Measurements from ENCODE around the gene UTF1.
A peak's percentile ranks its signal among the peaks of the same experiment; 100 is the strongest.

UTF1 gene

GRCh38 chr10:133258818-133259601, 29.0 kb downstream of the UTF1 start:
- H3K4me3 ChIP-seq (ENCODE audit: low read depth, low read length), result no peak overlapping the region

GRCh38 chr10:133259602-133259989, 29.6 kb downstream of the UTF1 start:
- Histone ChIP-seq H3K18ac (ENCODE audit: low read length) (no peak overlapping the region), H3K4me3 (ENCODE audit: low read depth, low read length) (no peak overlapping the region), H2AFZ (ENCODE audit: insufficient read depth, low read length, poor library complexity) (no peak overlapping the region), H3K27me3 (ENCODE audit: insufficient read depth, low read length) (no peaks in the 10 kb centered on the region), H4K8ac (ENCODE audit: low read depth, low read length) (no peak overlapping the region), H3K36me3 (ENCODE audit: control insufficient read depth in 1 of 2, insufficient read depth in 2 of 2, low read length in 2 of 2) (no peaks in the 10 kb centered on the region), H4K12ac (ENCODE audit: low read depth, low read length) (no peak overlapping the region), H3K23ac (ENCODE audit: low read length) (no peak overlapping the region), H3K79me1 (ENCODE audit: low read length) (peaks cover 4% of the 10 kb centered on the region), H3K4me2 (ENCODE audit: low read length) (no peak overlapping the region), H2AK5ac (ENCODE audit: low read length) (no peak overlapping the region), H3K4me1 (ENCODE audit: control insufficient read depth in 1 of 2, insufficient read depth in 2 of 2, low read length in 2 of 2) (peaks cover 4 to 6% of the 10 kb centered on the region in 2 experiments), H2BK120ac (ENCODE audit: insufficient read depth, low read length, poor library complexity) (no peak overlapping the region), H3K9me3 (ENCODE audit: insufficient read depth, low read depth, low read length) (peaks cover 2% of the 10 kb centered on the region), H2BK12ac (ENCODE audit: low read length) (no peak overlapping the region), H3K79me2 (ENCODE audit: control insufficient read depth, insufficient read depth, low read length, poor library complexity) (peaks cover 2% of the 10 kb centered on the region), H3K27ac (ENCODE audit: low read depth, low read length) (no peak overlapping the region), H4K91ac (ENCODE audit: low read depth, low read length) (no peak overlapping the region), H2BK5ac (ENCODE audit: low read depth, low read length, poor library complexity) (no peak overlapping the region), H3K9ac (ENCODE audit: low read length) (no peak overlapping the region), H3K4ac (ENCODE audit: low read depth, low read length) (no peak overlapping the region), H3K14ac (ENCODE audit: low read length) (no peak overlapping the region)
- no peak for DNase-seq
- no CpG with 5 or more reads among the region's 12 CpGs for WGBS (ENCODE audit: extremely low coverage, insufficient coverage, insufficient read length)

More at GRCh38 chr10:133258818-133259601, 29.0 kb downstream of the UTF1 start:
- Histone ChIP-seq H3K79me1 (ENCODE audit: low read length) (peaks cover 4% of the 10 kb centered on the region), H3K4ac (ENCODE audit: low read depth, low read length) (no peak overlapping the region), H3K4me2 (ENCODE audit: low read length) (no peak overlapping the region), H2AK5ac (ENCODE audit: low read length) (no peak overlapping the region), H3K23ac (ENCODE audit: low read length) (no peak overlapping the region), H3K9ac (ENCODE audit: low read length) (no peak overlapping the region), H3K27me3 (ENCODE audit: insufficient read depth, low read length) (no peaks in the 10 kb centered on the region), H4K8ac (ENCODE audit: low read depth, low read length) (no peak overlapping the region), H3K14ac (ENCODE audit: low read length) (no peak overlapping the region), H3K9me3 (ENCODE audit: insufficient read depth, low read depth, low read length) (peaks cover 2% of the 10 kb centered on the region), H2AFZ (ENCODE audit: insufficient read depth, low read length, poor library complexity) (no peak overlapping the region), H4K91ac (ENCODE audit: low read depth, low read length) (no peak overlapping the region), H3K79me2 (ENCODE audit: control insufficient read depth, insufficient read depth, low read length, poor library complexity) (peaks cover 2% of the 10 kb centered on the region), H2BK5ac (ENCODE audit: low read depth, low read length, poor library complexity) (no peak overlapping the region), H3K27ac (ENCODE audit: low read depth, low read length) (no peak overlapping the region), H3K36me3 (ENCODE audit: control insufficient read depth in 1 of 2, insufficient read depth in 2 of 2, low read length in 2 of 2) (no peaks in the 10 kb centered on the region), H3K18ac (ENCODE audit: low read length) (no peak overlapping the region), H2BK120ac (ENCODE audit: insufficient read depth, low read length, poor library complexity) (no peak overlapping the region), H4K12ac (ENCODE audit: low read depth, low read length) (no peak overlapping the region), H2BK12ac (ENCODE audit: low read length) (no peak overlapping the region), H3K4me1 (ENCODE audit: control insufficient read depth in 1 of 2, insufficient read depth in 2 of 2, low read length in 2 of 2) (peaks cover 4 to 6% of the 10 kb centered on the region in 2 experiments)
- WGBS (ENCODE audit: extremely low coverage, insufficient coverage, insufficient read length), result no CpG with 5 or more reads among the region's 24 CpGs
- DNase-seq, result peak; percentile 55 to 62

DNA sequence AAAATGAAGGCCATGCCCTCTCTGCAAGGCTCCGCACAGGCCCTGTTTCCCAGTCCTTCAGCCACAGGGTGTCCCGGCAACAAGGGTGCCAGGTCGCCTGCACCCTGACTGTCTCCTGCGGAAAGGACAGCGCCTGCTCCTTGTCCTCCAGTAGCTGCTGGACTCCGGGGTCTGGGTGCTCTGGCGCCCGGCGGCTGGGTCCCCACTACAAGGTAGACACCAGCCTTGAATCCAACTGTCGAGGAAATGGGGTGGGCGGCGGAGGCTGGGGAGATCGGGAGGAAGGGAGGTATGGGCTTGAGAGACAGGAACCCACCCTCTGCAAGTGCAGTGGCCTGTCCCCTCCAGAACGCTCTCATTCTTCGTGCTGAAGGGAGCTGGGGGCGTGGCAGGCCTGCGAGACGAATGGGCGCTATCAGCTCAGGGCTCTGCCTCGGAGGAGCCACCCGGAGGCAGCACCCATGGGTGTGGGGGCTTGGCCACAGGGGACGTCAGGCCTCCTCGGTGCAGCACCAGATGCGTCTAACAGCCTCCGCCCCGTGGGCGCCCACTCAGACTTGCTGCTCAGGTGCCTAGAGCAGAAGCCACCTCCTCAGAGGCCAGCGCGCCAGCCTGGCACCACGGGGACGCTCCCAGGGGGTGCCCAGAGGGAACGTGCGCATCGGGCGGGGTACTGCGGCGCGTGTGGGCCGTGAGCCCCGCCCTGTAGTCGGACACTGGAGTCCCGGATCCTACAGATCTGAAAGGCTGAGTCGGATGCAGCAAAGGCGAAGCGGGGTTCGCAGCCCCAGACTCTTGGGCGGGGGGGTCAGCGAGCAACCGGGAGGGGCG, 31.1 kb downstream of the UTF1 start:
- Histone ChIP-seq H4K12ac (ENCODE audit: low read depth, low read length) (peak overlapping the region; percentile 79), H3K27me3 (ENCODE audit: insufficient read depth, low read length) (no peaks in the 10 kb centered on the region), H3K14ac (ENCODE audit: low read length) (peak overlapping the region; percentile 89), H3K4me3 (ENCODE audit: low read depth, low read length) (peak overlapping the region; percentile 91), H3K23ac (ENCODE audit: low read length) (no peak overlapping the region), H4K8ac (ENCODE audit: low read depth, low read length) (peak overlapping the region; percentile 95), H2BK12ac (ENCODE audit: low read length) (no peak overlapping the region), H3K18ac (ENCODE audit: low read length) (peak overlapping the region; percentile 60), H3K4me2 (ENCODE audit: low read length) (peak overlapping the region; percentile 70), H3K27ac (ENCODE audit: low read depth, low read length) (no peak overlapping the region), H3K4ac (ENCODE audit: low read depth, low read length) (peak overlapping the region; percentile 88), H2BK120ac (ENCODE audit: insufficient read depth, low read length, poor library complexity) (peak overlapping the region; percentile 85), H2AFZ (ENCODE audit: insufficient read depth, low read length, poor library complexity) (peak overlapping the region; percentile 91), H3K79me2 (ENCODE audit: control insufficient read depth, insufficient read depth, low read length, poor library complexity) (peaks cover 2% of the 10 kb centered on the region), H2BK5ac (ENCODE audit: low read depth, low read length, poor library complexity) (no peak overlapping the region), H4K91ac (ENCODE audit: low read depth, low read length) (peak overlapping the region; percentile 92), H3K9ac (ENCODE audit: low read length) (no peak overlapping the region), H2AK5ac (ENCODE audit: low read length) (peak overlapping the region; percentile 31), H3K9me3 (ENCODE audit: insufficient read depth, low read depth, low read length) (peaks cover 2% of the 10 kb centered on the region), H3K4me1 (ENCODE audit: control insufficient read depth in 1 of 2, insufficient read depth in 2 of 2, low read length in 2 of 2) (peaks cover 4 to 6% of the 10 kb centered on the region in 2 experiments), H3K36me3 (ENCODE audit: control insufficient read depth in 1 of 2, insufficient read depth in 2 of 2, low read length in 2 of 2) (peaks cover 0 to 2% of the 10 kb centered on the region in 2 experiments), H3K79me1 (ENCODE audit: low read length) (peaks cover 4% of the 10 kb centered on the region)
- WGBS (ENCODE audit: extremely low coverage, insufficient coverage, insufficient read length), result no CpG with 5 or more reads among the region's 50 CpGs
- peak; percentile 25 to 36 for DNase-seq

- H4K91ac ChIP-seq (ENCODE audit: low read depth, low read length), result peak overlapping the region; percentile 92
- H2AK5ac ChIP-seq (ENCODE audit: low read length), result no peak overlapping the region
- WGBS (ENCODE audit: extremely low coverage, insufficient coverage, insufficient read length), result no CpG with 5 or more reads among the region's 79 CpGs
These were observed 31.8 kb downstream of the UTF1 start for GRCh38 chr10:133261726-133262325.

More at GRCh38 chr10:133261726-133262325, 31.8 kb downstream of the UTF1 start:
- peak overlapping the region; percentile 70 for H3K4me2 ChIP-seq (ENCODE audit: low read length)
- no peak overlapping the region for H3K27ac ChIP-seq (ENCODE audit: low read depth, low read length)
- peak overlapping the region; percentile 77 for H3K18ac ChIP-seq (ENCODE audit: low read length)
- peaks cover 4% of the 10 kb centered on the region for H3K79me1 ChIP-seq (ENCODE audit: low read length)
- peaks cover 0 to 2% of the 10 kb centered on the region in 2 experiments for H3K36me3 ChIP-seq (ENCODE audit: control insufficient read depth in 1 of 2, insufficient read depth in 2 of 2, low read length in 2 of 2)
- H3K27me3 ChIP-seq (ENCODE audit: insufficient read depth, low read length), result no peaks in the 10 kb centered on the region
- peaks cover 2% of the 10 kb centered on the region for H3K79me2 ChIP-seq (ENCODE audit: control insufficient read depth, insufficient read depth, low read length, poor library complexity)
- H3K9me3 ChIP-seq (ENCODE audit: insufficient read depth, low read depth, low read length), result peaks cover 2% of the 10 kb centered on the region
- peak overlapping the region; percentile 91 for H3K4me3 ChIP-seq (ENCODE audit: low read depth, low read length)
- no peak overlapping the region for H2BK5ac ChIP-seq (ENCODE audit: low read depth, low read length, poor library complexity)
- H2AFZ ChIP-seq (ENCODE audit: insufficient read depth, low read length, poor library complexity), result peak overlapping the region; percentile 91
- peaks cover 4 to 6% of the 10 kb centered on the region in 2 experiments for H3K4me1 ChIP-seq (ENCODE audit: control insufficient read depth in 1 of 2, insufficient read depth in 2 of 2, low read length in 2 of 2)
- DNase-seq, result peak; percentile 72 to 76
- peak overlapping the region; percentile 95 for H4K8ac ChIP-seq (ENCODE audit: low read depth, low read length)
- peak overlapping the region; percentile 85 for H2BK120ac ChIP-seq (ENCODE audit: insufficient read depth, low read length, poor library complexity)
- no peak overlapping the region for H3K23ac ChIP-seq (ENCODE audit: low read length)
- peak overlapping the region; percentile 89 for H3K14ac ChIP-seq (ENCODE audit: low read length)
- peak overlapping the region; percentile 66 for H4K12ac ChIP-seq (ENCODE audit: low read depth, low read length)
- no peak overlapping the region for H2BK12ac ChIP-seq (ENCODE audit: low read length)
- H3K9ac ChIP-seq (ENCODE audit: low read length), result peak overlapping the region; percentile 78
- H3K4ac ChIP-seq (ENCODE audit: low read depth, low read length), result peak overlapping the region; percentile 88
